Measurements from ENCODE around the gene BRD3OS. TPM values are rescaled to one million over a fixed set of nuclear protein-coding genes. Genes with fewer than 3 reads are reported as not detected.
A peak's percentile ranks its signal among the peaks of the same experiment; 100 is the strongest.

The BRD3OS gene
- total and polyA plus RNA-seq, 2 of the 13 experiments (the other 11 are each of a cell fraction or from before 2014, with no cell fraction given), result 4.9 to 5.7 TPM

DNA sequence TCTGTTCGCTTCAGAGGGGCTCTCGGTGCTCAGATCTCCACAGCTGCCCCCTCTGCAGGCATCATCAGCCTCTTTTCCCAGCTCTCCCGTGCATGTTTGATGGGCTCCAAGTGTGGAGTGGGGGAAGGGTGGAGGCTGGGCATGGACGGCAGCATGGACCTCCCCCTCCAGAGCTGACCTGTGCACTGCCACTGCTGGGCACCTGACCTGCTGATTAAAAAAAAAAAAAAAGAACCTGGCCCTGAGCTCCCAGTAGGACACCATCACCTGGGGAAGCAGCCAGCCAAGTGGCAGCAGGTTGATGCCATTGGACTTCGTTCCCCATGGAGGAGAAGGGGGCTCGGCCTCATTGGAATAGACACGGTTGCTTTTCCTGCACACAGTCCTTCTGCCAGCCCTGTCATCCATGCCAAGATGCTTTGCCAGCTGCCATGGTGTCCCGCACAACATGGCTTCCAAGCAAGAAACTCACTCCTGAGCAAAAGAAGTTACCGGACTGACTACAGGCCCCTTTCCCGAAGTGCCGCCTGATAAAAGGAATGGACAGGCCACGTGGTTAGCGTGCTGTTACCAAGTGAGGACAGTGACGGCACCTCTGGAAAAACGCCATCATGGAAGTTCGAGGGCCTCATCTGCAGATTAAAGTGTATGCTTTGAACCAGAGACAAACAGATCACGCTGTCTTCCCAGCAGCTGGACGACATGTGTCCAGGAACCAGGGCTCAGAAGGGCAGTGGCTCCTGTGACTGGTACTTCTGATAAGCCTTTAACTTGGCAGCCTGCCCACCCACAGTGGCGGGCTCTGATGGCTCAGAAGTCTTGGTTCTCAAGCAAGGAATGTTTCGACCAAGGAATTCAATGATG is 14.7 kb upstream of the BRD3OS start (continued):
- TF ChIP-seq TSC22D2 (CRISPR knock-in tag; IDR thresholded peaks at IDR 0.05; ENCODE audit: borderline replicate concordance) (no peak), KLF13 (CRISPR knock-in tag; IDR thresholded peaks at IDR 0.05) (no peak), RFX1 (IDR thresholded peaks at IDR 0.05) (no peak), ZNF552 (CRISPR knock-in tag; IDR thresholded peaks at IDR 0.05; ENCODE audit: borderline replicate concordance) (no peak), ATF7-NPFF (CRISPR knock-in tag; IDR thresholded peaks at IDR 0.05; ENCODE audit: low read depth) (no peak), ZNF225 (CRISPR knock-in tag; IDR thresholded peaks at IDR 0.05) (no peak), ZNF652 (CRISPR knock-in tag; IDR thresholded peaks at IDR 0.05; ENCODE audit: borderline replicate concordance, low read depth) (no peak), SMYD3 (CRISPR knock-in tag; IDR thresholded peaks at IDR 0.05) (no peak), ZNF331 (CRISPR knock-in tag; IDR thresholded peaks at IDR 0.05) (no peak), ZSCAN22 (CRISPR knock-in tag; IDR thresholded peaks at IDR 0.05) (no peak; the same call in 1 of the 2 replicates), TBX3 (IDR thresholded peaks at IDR 0.05; ENCODE audit: borderline replicate concordance) (no peak), ZEB1 (IDR thresholded peaks at IDR 0.05; ENCODE audit: insufficient replicate concordance, low read depth) (no peak), PTBP1 (IDR thresholded peaks at IDR 0.05; ENCODE audit: low read depth, low read length, poor library complexity, severe bottlenecking) (no peak)
- TF ChIP-seq, protein P1, sequence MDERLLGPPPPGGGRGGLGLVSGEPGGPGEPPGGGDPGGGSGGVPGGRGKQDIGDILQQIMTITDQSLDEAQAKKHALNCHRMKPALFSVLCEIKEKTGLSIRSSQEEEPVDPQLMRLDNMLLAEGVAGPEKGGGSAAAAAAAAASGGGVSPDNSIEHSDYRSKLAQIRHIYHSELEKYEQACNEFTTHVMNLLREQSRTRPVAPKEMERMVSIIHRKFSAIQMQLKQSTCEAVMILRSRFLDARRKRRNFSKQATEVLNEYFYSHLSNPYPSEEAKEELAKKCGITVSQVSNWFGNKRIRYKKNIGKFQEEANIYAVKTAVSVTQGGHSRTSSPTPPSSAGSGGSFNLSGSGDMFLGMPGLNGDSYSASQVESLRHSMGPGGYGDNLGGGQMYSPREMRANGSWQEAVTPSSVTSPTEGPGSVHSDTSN (CRISPR knock-in tag; IDR thresholded peaks at IDR 0.05), result no peak
- TF ChIP-seq, protein P2, sequence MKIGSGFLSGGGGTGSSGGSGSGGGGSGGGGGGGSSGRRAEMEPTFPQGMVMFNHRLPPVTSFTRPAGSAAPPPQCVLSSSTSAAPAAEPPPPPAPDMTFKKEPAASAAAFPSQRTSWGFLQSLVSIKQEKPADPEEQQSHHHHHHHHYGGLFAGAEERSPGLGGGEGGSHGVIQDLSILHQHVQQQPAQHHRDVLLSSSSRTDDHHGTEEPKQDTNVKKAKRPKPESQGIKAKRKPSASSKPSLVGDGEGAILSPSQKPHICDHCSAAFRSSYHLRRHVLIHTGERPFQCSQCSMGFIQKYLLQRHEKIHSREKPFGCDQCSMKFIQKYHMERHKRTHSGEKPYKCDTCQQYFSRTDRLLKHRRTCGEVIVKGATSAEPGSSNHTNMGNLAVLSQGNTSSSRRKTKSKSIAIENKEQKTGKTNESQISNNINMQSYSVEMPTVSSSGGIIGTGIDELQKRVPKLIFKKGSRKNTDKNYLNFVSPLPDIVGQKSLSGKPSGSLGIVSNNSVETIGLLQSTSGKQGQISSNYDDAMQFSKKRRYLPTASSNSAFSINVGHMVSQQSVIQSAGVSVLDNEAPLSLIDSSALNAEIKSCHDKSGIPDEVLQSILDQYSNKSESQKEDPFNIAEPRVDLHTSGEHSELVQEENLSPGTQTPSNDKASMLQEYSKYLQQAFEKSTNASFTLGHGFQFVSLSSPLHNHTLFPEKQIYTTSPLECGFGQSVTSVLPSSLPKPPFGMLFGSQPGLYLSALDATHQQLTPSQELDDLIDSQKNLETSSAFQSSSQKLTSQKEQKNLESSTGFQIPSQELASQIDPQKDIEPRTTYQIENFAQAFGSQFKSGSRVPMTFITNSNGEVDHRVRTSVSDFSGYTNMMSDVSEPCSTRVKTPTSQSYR (CRISPR knock-in tag; IDR thresholded peaks at IDR 0.05; ENCODE audit: borderline replicate concordance), result 0 out of 2 replicates have a peak, but pooled peaks have one; percentile 19
- TF ChIP-seq, protein P3, sequence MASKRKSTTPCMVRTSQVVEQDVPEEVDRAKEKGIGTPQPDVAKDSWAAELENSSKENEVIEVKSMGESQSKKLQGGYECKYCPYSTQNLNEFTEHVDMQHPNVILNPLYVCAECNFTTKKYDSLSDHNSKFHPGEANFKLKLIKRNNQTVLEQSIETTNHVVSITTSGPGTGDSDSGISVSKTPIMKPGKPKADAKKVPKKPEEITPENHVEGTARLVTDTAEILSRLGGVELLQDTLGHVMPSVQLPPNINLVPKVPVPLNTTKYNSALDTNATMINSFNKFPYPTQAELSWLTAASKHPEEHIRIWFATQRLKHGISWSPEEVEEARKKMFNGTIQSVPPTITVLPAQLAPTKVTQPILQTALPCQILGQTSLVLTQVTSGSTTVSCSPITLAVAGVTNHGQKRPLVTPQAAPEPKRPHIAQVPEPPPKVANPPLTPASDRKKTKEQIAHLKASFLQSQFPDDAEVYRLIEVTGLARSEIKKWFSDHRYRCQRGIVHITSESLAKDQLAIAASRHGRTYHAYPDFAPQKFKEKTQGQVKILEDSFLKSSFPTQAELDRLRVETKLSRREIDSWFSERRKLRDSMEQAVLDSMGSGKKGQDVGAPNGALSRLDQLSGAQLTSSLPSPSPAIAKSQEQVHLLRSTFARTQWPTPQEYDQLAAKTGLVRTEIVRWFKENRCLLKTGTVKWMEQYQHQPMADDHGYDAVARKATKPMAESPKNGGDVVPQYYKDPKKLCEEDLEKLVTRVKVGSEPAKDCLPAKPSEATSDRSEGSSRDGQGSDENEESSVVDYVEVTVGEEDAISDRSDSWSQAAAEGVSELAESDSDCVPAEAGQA (IDR thresholded peaks at IDR 0.05; ENCODE audit: low read depth), result no peak
- TF ChIP-seq, protein P3 (CRISPR knock-in tag; IDR thresholded peaks at IDR 0.05; ENCODE audit: borderline replicate concordance), result no peak
- TF ChIP-seq, protein P4, sequence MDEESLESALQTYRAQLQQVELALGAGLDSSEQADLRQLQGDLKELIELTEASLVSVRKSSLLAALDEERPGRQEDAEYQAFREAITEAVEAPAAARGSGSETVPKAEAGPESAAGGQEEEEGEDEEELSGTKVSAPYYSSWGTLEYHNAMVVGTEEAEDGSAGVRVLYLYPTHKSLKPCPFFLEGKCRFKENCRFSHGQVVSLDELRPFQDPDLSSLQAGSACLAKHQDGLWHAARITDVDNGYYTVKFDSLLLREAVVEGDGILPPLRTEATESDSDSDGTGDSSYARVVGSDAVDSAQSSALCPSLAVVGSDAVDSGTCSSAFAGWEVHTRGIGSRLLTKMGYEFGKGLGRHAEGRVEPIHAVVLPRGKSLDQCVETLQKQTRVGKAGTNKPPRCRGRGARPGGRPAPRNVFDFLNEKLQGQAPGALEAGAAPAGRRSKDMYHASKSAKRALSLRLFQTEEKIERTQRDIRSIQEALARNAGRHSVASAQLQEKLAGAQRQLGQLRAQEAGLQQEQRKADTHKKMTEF (CRISPR knock-in tag; IDR thresholded peaks at IDR 0.05), result peak; percentile 44; the same call in 1 of the 2 replicates
